ENCODE data around the gene ARL13A.

ARL13A gene

DNA sequence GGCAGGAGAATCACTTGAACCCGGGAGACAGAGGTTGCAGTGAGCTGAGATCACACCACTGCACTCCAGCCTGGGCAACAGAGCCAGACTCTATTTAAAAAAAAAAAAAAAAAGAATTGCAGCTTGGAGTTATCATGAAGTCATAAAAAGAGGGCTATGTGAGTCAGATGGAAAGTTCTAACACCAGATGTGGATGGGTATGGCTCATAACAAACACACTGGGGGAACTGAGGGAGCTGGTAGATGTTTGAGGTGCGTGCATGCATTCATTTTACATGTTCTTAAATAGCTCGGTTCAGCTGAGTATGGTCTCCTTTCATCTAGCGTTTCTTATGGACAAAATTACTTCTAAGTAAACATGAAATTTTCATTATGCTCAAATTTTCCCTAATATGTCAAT lies 70.7 kb downstream of the ARL13A start:
- no peak for ATAC-seq
- TF ChIP-seq ZNF565 (CRISPR knock-in tag; conservative IDR thresholded peaks at IDR 0.05; ENCODE audit: low read depth) (no peak), ZNF70 (CRISPR knock-in tag; IDR thresholded peaks at IDR 0.05) (no peak), ZFP30 (CRISPR knock-in tag; IDR thresholded peaks at IDR 0.05) (no peak), OSR1 (CRISPR knock-in tag; IDR thresholded peaks at IDR 0.05) (no peak), BACH2 (CRISPR knock-in tag; IDR thresholded peaks at IDR 0.05; ENCODE audit: borderline replicate concordance) (no peak), SNAI2 (CRISPR knock-in tag; IDR thresholded peaks at IDR 0.05) (no peak), RARB (CRISPR knock-in tag; IDR thresholded peaks at IDR 0.05) (no peak), PPARA (CRISPR knock-in tag; IDR thresholded peaks at IDR 0.05; ENCODE audit: borderline replicate concordance) (no peak), TCF4 (CRISPR knock-in tag; IDR thresholded peaks at IDR 0.05; ENCODE audit: borderline replicate concordance) (no peak), ARNTL (CRISPR knock-in tag; IDR thresholded peaks at IDR 0.05; ENCODE audit: borderline replicate concordance, low read depth) (no peak), PATZ1 (CRISPR knock-in tag; IDR thresholded peaks at IDR 0.05; ENCODE audit: borderline replicate concordance) (no peak), TSHZ2 (CRISPR knock-in tag; IDR thresholded peaks at IDR 0.05) (no peak), ESRRG (CRISPR knock-in tag; IDR thresholded peaks at IDR 0.05) (no peak), ISL1 (CRISPR knock-in tag; IDR thresholded peaks at IDR 0.05) (no peak), CSRNP3 (CRISPR knock-in tag; IDR thresholded peaks at IDR 0.05) (no peak), ZC3H10 (CRISPR knock-in tag; IDR thresholded peaks at IDR 0.05) (no peak)
- TF ChIP-seq, protein P1, sequence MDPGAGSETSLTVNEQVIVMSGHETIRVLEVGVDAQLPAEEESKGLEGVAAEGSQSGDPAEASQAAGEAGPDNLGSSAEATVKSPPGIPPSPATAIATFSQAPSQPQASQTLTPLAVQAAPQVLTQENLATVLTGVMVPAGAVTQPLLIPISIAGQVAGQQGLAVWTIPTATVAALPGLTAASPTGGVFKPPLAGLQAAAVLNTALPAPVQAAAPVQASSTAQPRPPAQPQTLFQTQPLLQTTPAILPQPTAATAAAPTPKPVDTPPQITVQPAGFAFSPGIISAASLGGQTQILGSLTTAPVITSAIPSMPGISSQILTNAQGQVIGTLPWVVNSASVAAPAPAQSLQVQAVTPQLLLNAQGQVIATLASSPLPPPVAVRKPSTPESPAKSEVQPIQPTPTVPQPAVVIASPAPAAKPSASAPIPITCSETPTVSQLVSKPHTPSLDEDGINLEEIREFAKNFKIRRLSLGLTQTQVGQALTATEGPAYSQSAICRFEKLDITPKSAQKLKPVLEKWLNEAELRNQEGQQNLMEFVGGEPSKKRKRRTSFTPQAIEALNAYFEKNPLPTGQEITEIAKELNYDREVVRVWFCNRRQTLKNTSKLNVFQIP (CRISPR knock-in tag; IDR thresholded peaks at IDR 0.05; ENCODE audit: borderline replicate concordance, low read depth), result no peak
